ENCODE measurements around the gene CD53. TPM values are rescaled to one million over a fixed set of nuclear protein-coding genes. Genes with fewer than 3 reads are reported as not detected.

Gene CD53
- total RNA-seq, 2 experiments from 2014 or later = 134 to 180 TPM

- TF ChIP-seq CTCF (conservative IDR thresholded peaks at IDR 0.05; ENCODE audit: low read length) (no peak), EZH2phosphoT487 (IDR thresholded peaks at IDR 0.05; ENCODE audit: borderline replicate concordance, low read depth, low read length) (no peak)
- DNase-seq (ENCODE audit: low spot score) = no peak
- peaks cover 45% of the 10 kb centered on the region for H3K36me3 ChIP-seq (ENCODE audit: insufficient read depth, low read length)
- H3K9me3 ChIP-seq (ENCODE audit: low read length) = peaks cover 8% of the 10 kb centered on the region; the same call in 1 of the 2 replicates
- H3K79me2 ChIP-seq (ENCODE audit: insufficient read depth, low read depth, low read length) = peaks cover 100% of the 10 kb centered on the region
- no peak overlapping the region for H2AFZ ChIP-seq (ENCODE audit: low read length)
- CTCF ChIA-PET (ENCODE audit: unreplicated experiment) = no interaction called here
- no peaks in the 10 kb centered on the region for H3K9me2 ChIP-seq (ENCODE audit: insufficient read depth, low read length)
- POLR2A ChIA-PET = interaction anchor here (2.0 kb wide), 1 partner anchor 17 kb away, joined by 4 read pairs; no protein-coding TSS in a partner anchor
- H3K4me3 ChIP-seq (ENCODE audit: low read depth, low read length, poor library complexity, severe bottlenecking) = no peak overlapping the region
- H3K4me1 ChIP-seq (ENCODE audit: insufficient read depth, low read length, poor library complexity, severe bottlenecking) = peaks cover 85% of the 10 kb centered on the region
- peak overlapping the region; percentile 34 for H3K4me2 ChIP-seq (ENCODE audit: low read length)
- intact Hi-C loops (cut with micrococcal nuclease; ENCODE audit: unreplicated experiment) = loop anchor here (10.0 kb wide), 3 partner anchors 526 to 746 kb away; partner anchors contain the start of gene RBM15
- BruUV-seq (replicated peaks) = no TSS peak
- no peaks in the 10 kb centered on the region for H4K20me1 ChIP-seq (ENCODE audit: insufficient read depth, low read length)
- H3K27ac ChIP-seq (ENCODE audit: low read depth, low read length, poor library complexity, severe bottlenecking) = no peak overlapping the region
These were observed 6.0 kb downstream of the CD53 start for GRCh38 chr1:110878993-110879392.

DNA sequence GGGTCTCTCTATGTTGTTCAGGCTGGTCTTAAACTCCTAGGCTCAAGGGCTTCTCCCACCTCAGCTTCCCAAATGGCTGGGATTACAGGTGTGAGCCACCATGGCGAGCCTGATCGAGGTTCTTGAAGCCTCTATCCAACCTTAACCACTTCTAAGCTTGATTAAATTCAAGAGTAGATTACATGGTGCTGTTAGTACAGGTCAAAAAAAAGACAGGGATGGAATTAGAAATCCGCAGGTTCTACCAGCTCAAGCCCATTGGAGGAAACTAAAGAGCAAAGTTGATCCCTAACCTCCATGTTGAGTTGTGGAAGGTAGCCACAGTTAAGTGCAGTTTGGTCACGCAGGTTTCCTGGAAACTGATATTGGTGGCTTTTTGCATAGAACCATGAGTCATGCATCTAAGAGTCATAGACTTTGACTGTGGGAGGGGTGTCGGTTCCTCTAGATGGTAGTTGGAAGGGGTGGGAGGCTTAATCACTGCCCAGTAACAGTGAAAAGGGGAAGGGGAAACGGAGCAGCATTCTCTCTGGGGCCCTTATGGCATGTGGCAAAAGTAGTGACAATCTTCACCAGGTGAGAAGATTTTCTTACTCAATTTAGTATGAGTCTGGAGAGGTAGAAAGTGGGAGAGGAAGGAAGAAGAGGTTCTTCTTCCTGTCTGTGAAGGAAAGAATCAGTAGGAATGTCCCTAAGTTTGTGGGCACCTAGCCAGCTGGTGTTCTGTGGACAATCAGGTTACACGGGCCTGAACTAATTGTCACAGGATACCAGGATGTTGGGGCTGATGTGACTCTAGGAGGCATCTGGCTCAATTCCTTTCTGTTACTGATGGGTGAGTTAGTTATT is 7.0 kb downstream of the CD53 start:
- Histone ChIP-seq H3K4me1 (ENCODE audit: insufficient read depth, low read length, poor library complexity, severe bottlenecking) (peaks cover 83% of the 10 kb centered on the region), H3K79me2 (ENCODE audit: insufficient read depth, low read depth, low read length) (peaks cover 100% of the 10 kb centered on the region), H4K20me1 (ENCODE audit: insufficient read depth, low read length) (no peaks in the 10 kb centered on the region), H3K27ac (ENCODE audit: low read depth, low read length, poor library complexity, severe bottlenecking) (peak overlapping the region; percentile 13), H2AFZ (ENCODE audit: low read length) (no peak overlapping the region), H3K36me3 (ENCODE audit: insufficient read depth, low read length) (peaks cover 45% of the 10 kb centered on the region), H3K9me2 (ENCODE audit: insufficient read depth, low read length) (no peaks in the 10 kb centered on the region), H3K4me2 (ENCODE audit: low read length) (peak overlapping the region; percentile 34), H3K9me3 (ENCODE audit: low read length) (peaks cover 8% of the 10 kb centered on the region; the same call in 1 of the 2 replicates), H3K4me3 (ENCODE audit: low read depth, low read length, poor library complexity, severe bottlenecking) (no peak overlapping the region)
- peak; percentile 29 for DNase-seq (ENCODE audit: low spot score)
- TF ChIP-seq CTCF (conservative IDR thresholded peaks at IDR 0.05; ENCODE audit: low read length) (no peak), EZH2phosphoT487 (IDR thresholded peaks at IDR 0.05; ENCODE audit: borderline replicate concordance, low read depth, low read length) (no peak)
- intact Hi-C loops (cut with micrococcal nuclease; ENCODE audit: unreplicated experiment) = loop anchor here (10.0 kb wide), 3 partner anchors 525 to 745 kb away; partner anchors contain the start of gene RBM15
- ChIA-PET CTCF (ENCODE audit: unreplicated experiment) (no interaction called here), POLR2A (no interaction called here)
- BruUV-seq (replicated peaks) = no TSS peak
